HCT116 (cell line): ENCODE data around the gene SLIT1. TPM values are rescaled to one million over a fixed set of nuclear protein-coding genes. Genes with fewer than 3 reads are reported as not detected.

Experiments used
- ATAC-seq: fragments of 200-7000 bp; cut with Tn5 transposase; 2 replicates; pipeline ENCODE4 v1.9.1; 2020; ENCODE audit warnings: mild to moderate bottlenecking, moderate library complexity
- BruUV-seq: library from RNA; stranded (reverse); fragments of 400-500 nt; replicated peaks from 2 replicates; lab custom pipeline; 2021; lab: Mats Ljungman, UMichigan
- CTCF ChIA-PET: fragments of 300-600 bp; sonication (Branson Sonifier 250); formaldehyde crosslinking; loops from one replicate; lab custom pipeline; 2021; ENCODE audit warnings: antibody characterized with exemption; lab: Charles Lee
- POLR2A ChIA-PET: fragments of 300-600, 350-600 bp; sonication (Branson Sonifier 250); formaldehyde crosslinking; loops from one replicate; lab custom pipeline; 2021; ENCODE audit warnings: antibody characterized with exemption; lab: Charles Lee
- RAD21 ChIA-PET, 2 experiments: fragments of 300-600 bp; sonication (Branson Sonifier 250); formaldehyde crosslinking; loops; one replicate each; lab custom pipeline; 2023; ENCODE audit warnings: low total read pairs in 2 of 2; ENCODE audit not compliant: uncharacterized antibody in 2 of 2, unreplicated experiment in 2 of 2, low non-redundant PET in 1 of 2; lab: Charles Lee
- DNase-seq: peaks from one replicate; pipeline ENCODE4 v3.0.0-alpha.2; 2010; ENCODE audit warnings: low read depth, low spot score
- H2AFZ ChIP-seq: fragments of 200-600 bp; shearing (Covaris generic), sonication (generic); 2 replicates; pipeline ENCODE4 v1.6.1; 2017; ENCODE audit warnings: low read depth, mixed run types, mixed read lengths, antibody characterized with exemption, low read length; ENCODE audit not compliant: poor library complexity, severe bottlenecking
- H3K27ac ChIP-seq: 2 replicates; pipeline ENCODE4 v1.5.1; 2012; ENCODE audit warnings: low read depth, low read length
- H3K27me3 ChIP-seq: fragments of 200-600 bp; sonication (generic); 2 replicates; pipeline ENCODE4 v1.6.1; 2016; ENCODE audit warnings: mixed run types, low read length, mixed read lengths; ENCODE audit not compliant: insufficient read depth
- H3K36me3 ChIP-seq, 2 experiments: fragments of 200-500 bp in 1 of 2; fragments of 200-600 bp in 1 of 2; sonication (Bioruptor generic) in 1 of 2; sonication (generic) in 1 of 2; 2 replicates each; pipeline versions ENCODE4 v1.5.1 to v1.6.1; 2014 to 2016; ENCODE audit warnings: low read length in 2 of 2, inconsistent platforms in 1 of 2, mixed read lengths in 1 of 2, mixed run types in 1 of 2; ENCODE audit not compliant: insufficient read depth in 2 of 2, control insufficient read depth in 1 of 2
- H3K4me1 ChIP-seq, 2 experiments: fragments of 200-600 bp in 1 of 2; sonication (generic) in 1 of 2; 2 replicates each; pipeline versions ENCODE4 v1.5.1 to v1.6.1; 2012 to 2017; ENCODE audit warnings: low read length in 2 of 2, inconsistent platforms in 1 of 2, mild to moderate bottlenecking in 1 of 2, mixed read lengths in 1 of 2, mixed run types in 1 of 2, moderate library complexity in 1 of 2; ENCODE audit not compliant: insufficient read depth in 2 of 2, control insufficient read depth in 1 of 2
- H3K4me2 ChIP-seq: fragments of 200-600 bp; sonication (generic); 2 replicates; pipeline ENCODE4 v1.6.1; 2017; ENCODE audit warnings: mixed run types, low read length, mixed read lengths
- H3K4me3 ChIP-seq, 2 experiments: fragments of 200-600 bp in 1 of 2; sonication (generic) in 1 of 2; replicated peaks in 1 of 2; 2 replicates each; pipeline ENCODE4 v1.5.1; 2011 to 2016; ENCODE audit warnings: low read length in 2 of 2, control low read depth in 1 of 2, low read depth in 1 of 2, mild to moderate bottlenecking in 1 of 2, mixed read lengths in 1 of 2, mixed run types in 1 of 2
- H3K79me2 ChIP-seq: fragments of 200-600 bp; sonication (generic); 2 replicates; pipeline ENCODE4 v1.6.1; 2017; ENCODE audit warnings: mild to moderate bottlenecking, mixed run types, low read length, moderate library complexity, mixed read lengths; ENCODE audit not compliant: insufficient read depth
- H3K9ac ChIP-seq: fragments of 200-600 bp; sonication (generic); 2 replicates; pipeline ENCODE4 v1.6.1; 2016; ENCODE audit warnings: low read length, mixed read lengths
- H3K9me2 ChIP-seq: fragments of 200-600 bp; sonication (generic), shearing (Covaris generic); 2 replicates; pipeline ENCODE4 v1.6.1; 2017; ENCODE audit warnings: mixed run types, mild to moderate bottlenecking, moderate library complexity; ENCODE audit not compliant: insufficient read depth
- H3K9me3 ChIP-seq, 2 experiments: fragments of 200-500 bp in 1 of 2; fragments of 200-600 bp in 1 of 2; sonication (Bioruptor generic) in 1 of 2; sonication (generic) in 1 of 2; 2 replicates each; pipeline ENCODE4 v1.6.1; 2014 to 2017; ENCODE audit warnings: low read length in 2 of 2, mixed read lengths in 2 of 2, inconsistent platforms in 1 of 2, low read depth in 1 of 2, mild to moderate bottlenecking in 1 of 2, mixed run types in 1 of 2, moderate library complexity in 1 of 2; ENCODE audit not compliant: control insufficient read depth in 1 of 2, insufficient read depth in 1 of 2
- H4K20me1 ChIP-seq: fragments of 200-600 bp; sonication (generic), shearing (Covaris generic); 2 replicates; pipeline ENCODE4 v1.6.1; 2017; ENCODE audit warnings: mixed run types, mild to moderate bottlenecking, moderate library complexity; ENCODE audit not compliant: insufficient read depth
- EGR1 ChIP-seq: IDR thresholded peaks from 2 replicates; pipeline ENCODE4 v1.6.1; 2012; ENCODE audit warnings: low read depth
- ELF1 ChIP-seq: IDR thresholded peaks from 2 replicates; pipeline ENCODE4 v1.6.1; 2012; ENCODE audit warnings: low read depth, borderline replicate concordance
- EZH2 ChIP-seq: fragments of 200-600 bp; sonication (generic); IDR thresholded peaks from 2 replicates; pipeline ENCODE4 v1.6.1; 2017; ENCODE audit warnings: antibody characterized with exemption, mixed run types
- EZH2phosphoT487 ChIP-seq: fragments of 200-600 bp; IDR thresholded peaks from 2 replicates; pipeline ENCODE4 v1.6.1; 2018; ENCODE audit warnings: antibody characterized with exemption, borderline replicate concordance
- FOSL1 ChIP-seq: IDR thresholded peaks from 2 replicates; pipeline ENCODE4 v1.6.1; 2012; ENCODE audit warnings: low read depth
- POLR2AphosphoS5 ChIP-seq: IDR thresholded peaks from 2 replicates; pipeline ENCODE4 v1.6.1; 2011; ENCODE audit warnings: mild to moderate bottlenecking, low read depth, low read length, moderate library complexity
- REST ChIP-seq: IDR thresholded peaks from 2 replicates; pipeline ENCODE4 v1.6.1; 2012; ENCODE audit warnings: low read depth
- SIN3A ChIP-seq: IDR thresholded peaks from 2 replicates; pipeline ENCODE4 v1.6.1; 2012; ENCODE audit warnings: low read depth
- SP1 ChIP-seq: IDR thresholded peaks from 2 replicates; pipeline ENCODE4 v1.6.1; 2012; ENCODE audit warnings: low read depth
- SRF ChIP-seq: IDR thresholded peaks from 2 replicates; pipeline ENCODE4 v1.6.1; 2012; ENCODE audit warnings: low read depth
- YY1 ChIP-seq: IDR thresholded peaks from 2 replicates; pipeline ENCODE4 v1.6.1; 2011; ENCODE audit warnings: low read length, low read depth, moderate library complexity, mild to moderate bottlenecking; ENCODE audit not compliant: insufficient replicate concordance; ENCODE audit errors: extremely low read depth
- ZFX ChIP-seq: fragments of 450-650 bp; IDR thresholded peaks from 2 replicates; pipeline ENCODE4 v1.6.1; 2017
- ZNF274 ChIP-seq: fragments of 200-500 bp; sonication (Bioruptor generic); IDR thresholded peaks from 2 replicates; pipeline ENCODE4 v1.6.1; 2014; ENCODE audit warnings: mild to moderate bottlenecking, low read depth, low read length, inconsistent platforms
- intact Hi-C: fragments of 100-400 bp; cut with micrococcal nuclease; formaldehyde crosslinking; loops from 2 replicates; pipeline ENCODE4 v1.10.0; 2022
- total RNA-seq: library from RNA; stranded (reverse); gene quantifications from one replicate; pipeline ENCODE4 v1.2.1, GENCODE V29; 2021; ENCODE audit not compliant: unreplicated experiment
- TF ChIP-seq, protein P1 (sequence below): IDR thresholded peaks from 2 replicates; pipeline ENCODE4 v1.6.1; 2012

SLIT1 gene
- total RNA-seq, 1 experiment from 2014 or later = 0.42 TPM

- intact Hi-C loops = no loop called here
- no peaks in the 10 kb centered on the region; a peak in 1 of 4 replicates for H3K4me1 ChIP-seq
- H2AFZ ChIP-seq = no peak overlapping the region
- no peak overlapping the region for H3K4me3 ChIP-seq
- H3K9ac ChIP-seq = no peak overlapping the region
- no peak for DNase-seq
- no TSS peak for BruUV-seq
- ChIA-PET CTCF (interaction anchor here (1.1 kb wide), 1 partner anchor 18 kb away, joined by 4 read pairs; no protein-coding TSS in a partner anchor), RAD21 (no interaction called here), POLR2A (no interaction called here)
- no peaks in the 10 kb centered on the region for H3K79me2 ChIP-seq
- ATAC-seq = no peak
- no peaks in the 10 kb centered on the region for H3K27me3 ChIP-seq
- no peak overlapping the region for H3K4me2 ChIP-seq
- H3K27ac ChIP-seq = no peak overlapping the region
- no peaks in the 10 kb centered on the region for H4K20me1 ChIP-seq
- H3K36me3 ChIP-seq = no peaks in the 10 kb centered on the region
- H3K9me2 ChIP-seq = no peaks in the 10 kb centered on the region
- no peak for TF ChIP-seq EGR1
- TF ChIP-seq ZFX = no peak
- no peaks in the 10 kb centered on the region for H3K9me3 ChIP-seq
Observed at GRCh38 chr10:97043563-97043855, 142.2 kb downstream of the SLIT1 start.

DNA sequence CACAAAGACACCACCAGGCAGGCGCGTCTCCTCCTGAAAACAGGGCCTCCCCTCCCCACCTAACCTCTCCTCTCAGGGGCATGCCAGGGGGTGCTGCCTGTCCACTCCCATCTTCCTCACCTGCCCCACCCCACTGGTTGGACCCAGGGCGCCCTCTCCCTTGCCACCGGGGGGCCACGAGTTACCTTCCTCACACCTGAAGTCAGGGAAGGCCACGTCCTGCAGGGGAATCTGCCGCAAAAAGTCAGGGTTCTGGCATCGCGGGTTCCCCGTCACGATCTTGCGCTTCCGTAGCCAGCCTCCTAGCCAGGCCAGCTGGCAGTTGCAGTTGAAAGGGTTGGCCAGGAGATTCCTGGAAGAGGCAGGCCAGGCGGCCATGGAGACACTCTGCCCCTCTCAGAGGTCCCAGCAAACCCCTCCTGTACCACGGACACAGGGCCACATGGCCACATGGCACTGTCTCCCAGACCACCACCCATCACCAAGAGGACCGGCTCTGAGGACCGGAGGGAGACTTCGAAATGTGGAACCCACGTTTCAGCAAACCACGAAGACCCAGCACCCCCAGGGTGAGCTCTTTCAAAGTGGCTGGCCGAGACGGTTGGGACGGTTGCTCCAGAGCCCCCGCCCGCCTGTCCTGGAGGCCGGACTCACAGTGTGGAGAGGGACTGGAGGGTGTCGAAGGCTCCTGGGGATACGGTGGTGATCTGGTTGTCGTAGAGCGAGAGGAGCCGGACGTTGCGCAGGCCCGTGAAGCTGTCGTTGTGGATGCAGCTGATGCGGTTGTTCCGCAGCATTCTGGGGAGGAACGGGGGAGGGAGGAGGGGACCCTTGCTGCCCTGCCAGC, 142.8 kb downstream of the SLIT1 start:
- intact Hi-C loops = no loop called here
- Histone ChIP-seq H3K4me1 (peaks cover 4 to 5% of the 10 kb centered on the region in 2 experiments; a peak in 3 of 4 replicates), H3K4me2 (no peak overlapping the region), H3K9ac (no peak overlapping the region), H4K20me1 (no peaks in the 10 kb centered on the region), H3K9me2 (no peaks in the 10 kb centered on the region), H2AFZ (no peak overlapping the region), H3K9me3 (no peaks in the 10 kb centered on the region), H3K36me3 (no peaks in the 10 kb centered on the region), H3K4me3 (no peak overlapping the region), H3K27ac (no peak overlapping the region), H3K79me2 (no peaks in the 10 kb centered on the region), H3K27me3 (no peaks in the 10 kb centered on the region)
- BruUV-seq = no TSS peak
- TF ChIP-seq SRF = no peak
- no peak for TF ChIP-seq SIN3A
- no peak for TF ChIP-seq EGR1
- no peak for TF ChIP-seq POLR2AphosphoS5
- no peak for TF ChIP-seq EZH2phosphoT487
- no peak for TF ChIP-seq SP1
- TF ChIP-seq FOSL1 = no peak
- TF ChIP-seq EZH2 = no peak
- TF ChIP-seq, protein P1, sequence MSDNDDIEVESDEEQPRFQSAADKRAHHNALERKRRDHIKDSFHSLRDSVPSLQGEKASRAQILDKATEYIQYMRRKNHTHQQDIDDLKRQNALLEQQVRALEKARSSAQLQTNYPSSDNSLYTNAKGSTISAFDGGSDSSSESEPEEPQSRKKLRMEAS = no peak
- TF ChIP-seq ZNF274 = no peak
- TF ChIP-seq YY1 = no peak
- TF ChIP-seq REST = no peak
- no peak for TF ChIP-seq ELF1
- CTCF ChIA-PET = no interaction called here
- RAD21 ChIA-PET = no interaction called here
- POLR2A ChIA-PET = no interaction called here
- ATAC-seq (no peak), DNase-seq (no peak)
